ENCODE measurements around the gene EXOSC9. TPM values are rescaled to one million over a fixed set of nuclear protein-coding genes. Genes with fewer than 3 reads are reported as not detected.

The EXOSC9 gene
- total and polyA plus RNA-seq, 10 of the 15 experiments (the other 5 are each of a cell fraction or from before 2014, with no cell fraction given) = 49.0 to 131 (median 85.4) TPM

GRCh38 chr4:121760205-121760604, 40.9 kb upstream of the EXOSC9 start:
- ChIA-PET CTCF (interaction anchor here (1.7 kb wide), 1 partner anchor 62 kb away, joined by 5 read pairs; no protein-coding TSS in a partner anchor), POLR2A (interaction anchor here (1.2 kb wide), 1 partner anchor 19 kb away, joined by 3 read pairs; no protein-coding TSS in a partner anchor), RAD21 (ENCODE audit: unreplicated experiment) (interaction anchor here (1.1 kb wide), 1 partner anchor 17 kb away, joined by 3 read pairs; no protein-coding TSS in a partner anchor), SMC1A (ENCODE audit: uncharacterized antibody, unreplicated experiment) (interaction anchor here (1.1 to 1.6 kb wide), 3 partner anchors 18 to 47 kb away, joined by 3 read pairs; no protein-coding TSS in a partner anchor)
- Histone ChIP-seq H3K4me1 (ENCODE audit: control insufficient read depth, insufficient read depth, low read length) (no peaks in the 10 kb centered on the region), H4K20me1 (ENCODE audit: control insufficient read depth, insufficient read depth) (no peaks in the 10 kb centered on the region), H3K9ac (ENCODE audit: control insufficient read depth, insufficient read depth, low read length) (no peak overlapping the region), H2AFZ (ENCODE audit: control insufficient read depth, low read depth, low read length) (no peak overlapping the region), H3K36me3 (ENCODE audit: control insufficient read depth in 2 of 2, insufficient read depth in 2 of 2, low read length in 1 of 2) (no peaks in the 10 kb centered on the region), H3K4me3 (no peak overlapping the region), H3K79me2 (ENCODE audit: control insufficient read depth, insufficient read depth, low read length) (no peaks in the 10 kb centered on the region), H3K9me3 (replicated peaks; ENCODE audit: control insufficient read depth, insufficient read depth, low read length) (no peaks in the 10 kb centered on the region; the same call in 2 of the 3 replicates), H3K27ac (ENCODE audit: control insufficient read depth, insufficient read depth) (no peak overlapping the region), H3K27me3 (replicated peaks in 1 of 2; ENCODE audit: control insufficient read depth in 2 of 2, insufficient read depth in 2 of 2, low read length in 1 of 2) (peaks cover 1 to 4% of the 10 kb centered on the region in 2 experiments; a peak in 3 of 4 replicates), H3K4me2 (ENCODE audit: control insufficient read depth, insufficient read depth) (no peak overlapping the region)
- 31% methylated on average over 3 of the region's 3 CpGs for WGBS (ENCODE audit: insufficient coverage, insufficient replicate concordance, low lambda C conversion rate, missing lambda C conversion rate)
- intact Hi-C loops (cut with micrococcal nuclease; ENCODE audit: unreplicated experiment) (no loop called here), in situ Hi-C loops (cut with MboI) (no loop called here)
- BruUV-seq (replicated peaks) = no TSS peak
- TF ChIP-seq ZNF622 (IDR thresholded peaks at IDR 0.05) (no peak), HCFC1 (IDR thresholded peaks at IDR 0.05; ENCODE audit: low read length) (no peak), GATAD2B (conservative IDR thresholded peaks at IDR 0.05; ENCODE audit: low read depth) (no peak), PBX3 (IDR thresholded peaks at IDR 0.05; ENCODE audit: insufficient replicate concordance, low read depth, low read length) (no peak), NRF1 (conservative IDR thresholded peaks at IDR 0.05; ENCODE audit: low read depth, low read length) (no peak), CHD1 (IDR thresholded peaks at IDR 0.05; ENCODE audit: low read depth, low read length) (no peak), BMI1 (IDR thresholded peaks at IDR 0.05; ENCODE audit: borderline replicate concordance) (no peak), ZNF274 (IDR thresholded peaks at IDR 0.05; ENCODE audit: insufficient read depth, insufficient read length) (no peak), MYC (IDR thresholded peaks at IDR 0.05; ENCODE audit: insufficient read depth, insufficient read length, insufficient replicate concordance, low read length, severe bottlenecking) (no peak), TBL1XR1 (IDR thresholded peaks at IDR 0.05; ENCODE audit: low read depth, low read length) (no peak)
- FAIRE-seq (no peak), DNase-seq (ENCODE audit: low read depth, low spot score) (no peak), ATAC-seq (no peak)

All from GM12878 (cell line).